GM12878 (cell line): ENCODE results near the gene ELP1. TPM values are rescaled to one million over a fixed set of nuclear protein-coding genes. Genes with fewer than 3 reads are reported as not detected.

ENCODE experiments used
- ATAC-seq: fragments of 200-7000 bp; cut with Tn5 transposase; 3 replicates; pipeline ENCODE4 v1.9.1; 2020; ENCODE audit warnings: mild to moderate bottlenecking, moderate library complexity
- BruUV-seq: library from RNA; stranded (reverse); fragments of 400-500 nt; replicated peaks from 2 replicates; lab custom pipeline; 2021; lab: Mats Ljungman, UMichigan
- CTCF ChIA-PET: fragments of 300-600 bp; sonication (Branson Sonifier 250); formaldehyde crosslinking; extraction: SDS; loops from one replicate; lab custom pipeline; 2021; ENCODE audit warnings: inconsistent platforms; lab: Yijun Ruan, JAX
- POLR2A ChIA-PET: fragments of 350-600 bp; formaldehyde crosslinking; extraction: SDS; loops from one replicate; lab custom pipeline; 2021; ENCODE audit warnings: inconsistent platforms; lab: Charles Lee
- RAD21 ChIA-PET: fragments of 300-600 bp; sonication (Branson Sonifier 250); formaldehyde crosslinking; loops from one replicate; lab custom pipeline; 2023; ENCODE audit warnings: antibody characterized with exemption; ENCODE audit not compliant: unreplicated experiment; lab: Charles Lee
- SMC1A ChIA-PET: fragments of 300-600 bp; sonication (Branson Sonifier 250); formaldehyde crosslinking; loops from one replicate; lab custom pipeline; 2023; ENCODE audit not compliant: unreplicated experiment, uncharacterized antibody; lab: Charles Lee
- DNase-seq: peaks from one replicate; pipeline ENCODE4 v3.0.0-alpha.2; 2011; ENCODE audit warnings: low read depth, low spot score
- FAIRE-seq: peaks from 3 replicates; lab custom pipeline; 2011; peaks lifted over from hg19 to GRCh38; lab: Jason Lieb, UNC
- H2AFZ ChIP-seq: 2 replicates; pipeline ENCODE4 v1.6.0; 2011; ENCODE audit warnings: low read depth, low read length, control low read depth; ENCODE audit not compliant: control insufficient read depth
- H3K27ac ChIP-seq: 2 replicates; pipeline ENCODE4 v1.5.1; 2011; ENCODE audit warnings: control low read depth; ENCODE audit not compliant: control insufficient read depth, insufficient read depth
- H3K27me3 ChIP-seq, 2 experiments: replicated peaks in 1 of 2; 2 replicates each; pipeline versions ENCODE4 v1.6.0 to v1.6.1; 2011; ENCODE audit warnings: low read length in 1 of 2; ENCODE audit not compliant: control insufficient read depth in 2 of 2, insufficient read depth in 2 of 2
- H3K36me3 ChIP-seq, 2 experiments: 2 replicates each; pipeline ENCODE4 v1.5.1; 2011; ENCODE audit warnings: low read length in 1 of 2; ENCODE audit not compliant: control insufficient read depth in 2 of 2, insufficient read depth in 2 of 2
- H3K4me1 ChIP-seq: 2 replicates; pipeline ENCODE4 v1.6.1; 2011; ENCODE audit warnings: mild to moderate bottlenecking, low read length, moderate library complexity, mixed read lengths; ENCODE audit not compliant: control insufficient read depth, insufficient read depth
- H3K4me2 ChIP-seq: 2 replicates; pipeline ENCODE4 v1.6.0; 2011; ENCODE audit warnings: control low read depth; ENCODE audit not compliant: control insufficient read depth, insufficient read depth
- H3K4me3 ChIP-seq: fragments of 200-600 bp; sonication (generic); 2 replicates; pipeline ENCODE4 v1.5.1; 2016
- H3K79me2 ChIP-seq: 2 replicates; pipeline ENCODE4 v1.6.0; 2011; ENCODE audit warnings: low read length; ENCODE audit not compliant: control insufficient read depth, insufficient read depth
- H3K9ac ChIP-seq: 2 replicates; pipeline ENCODE4 v1.8.0; 2011; ENCODE audit warnings: low read length, control low read depth, mixed read lengths; ENCODE audit not compliant: control insufficient read depth, insufficient read depth
- H3K9me3 ChIP-seq: replicated peaks from 3 replicates; pipeline ENCODE4 v1.5.1; 2011; ENCODE audit warnings: mild to moderate bottlenecking, low read length; ENCODE audit not compliant: control insufficient read depth, insufficient read depth
- H4K20me1 ChIP-seq: 2 replicates; pipeline ENCODE4 v1.6.0; 2011; ENCODE audit not compliant: control insufficient read depth, insufficient read depth
- BHLHE40 ChIP-seq, 2 experiments: fragments of 450-650 bp in 1 of 2; IDR thresholded peaks; 2 replicates each; pipeline ENCODE4 v1.6.1; 2011 to 2017; ENCODE audit warnings: low read depth in 2 of 2, borderline replicate concordance in 1 of 2, improper control_type of control experiment in 1 of 2, low read length in 1 of 2, mild to moderate bottlenecking in 1 of 2
- CEBPB ChIP-seq, 2 experiments: fragments of 150-350 bp in 1 of 2; IDR thresholded peaks; 2 replicates each; pipeline ENCODE4 v1.6.1; 2012 to 2014; ENCODE audit warnings: low read depth in 2 of 2, low read length in 2 of 2, borderline replicate concordance in 1 of 2, inconsistent platforms in 1 of 2
- MYB ChIP-seq: fragments of 150-350 bp; IDR thresholded peaks from 2 replicates; pipeline ENCODE4 v1.6.1; 2014; ENCODE audit warnings: mild to moderate bottlenecking, low read depth, low read length, borderline replicate concordance
- NFYA ChIP-seq: IDR thresholded peaks from 2 replicates; pipeline ENCODE4 v1.6.1; 2011; ENCODE audit warnings: low read depth, mild to moderate bottlenecking, low read length, improper control_type of control experiment, borderline replicate concordance
- POLR2AphosphoS2 ChIP-seq: IDR thresholded peaks from 2 replicates; pipeline ENCODE4 v1.6.1; 2011; ENCODE audit warnings: low read depth, mild to moderate bottlenecking, low read length, improper control_type of control experiment, moderate library complexity
- POLR2AphosphoS5 ChIP-seq: IDR thresholded peaks from 2 replicates; pipeline ENCODE4 v1.6.1; 2011; ENCODE audit warnings: mild to moderate bottlenecking, low read length, inconsistent platforms
- RAD51 ChIP-seq: fragments of 450-650 bp; IDR thresholded peaks from 2 replicates; pipeline ENCODE4 v1.6.1; 2016; ENCODE audit warnings: moderate library complexity, mild to moderate bottlenecking, inconsistent platforms
- RCOR1 ChIP-seq: conservative IDR thresholded peaks from 2 replicates; pipeline ENCODE4 v1.6.1; 2012; ENCODE audit warnings: low read depth, low read length, improper control_type of control experiment
- RUNX3 ChIP-seq: IDR thresholded peaks from 2 replicates; pipeline ENCODE4 v1.6.1; 2012; ENCODE audit warnings: low read length, inconsistent platforms
- SIN3A ChIP-seq: IDR thresholded peaks from 2 replicates; pipeline ENCODE4 v1.6.1; 2012; ENCODE audit warnings: low read depth, low read length, improper control_type of control experiment
- STAT3 ChIP-seq: IDR thresholded peaks from 2 replicates; pipeline ENCODE4 v1.6.1; 2011; ENCODE audit warnings: low read depth, low read length, improper control_type of control experiment
- SUPT20H ChIP-seq: IDR thresholded peaks from 2 replicates; pipeline ENCODE4 v1.6.1; 2011; ENCODE audit warnings: low read depth, mild to moderate bottlenecking, low read length, moderate library complexity, borderline replicate concordance; ENCODE audit not compliant: control insufficient read depth
- TBL1XR1 ChIP-seq: IDR thresholded peaks from 2 replicates; pipeline ENCODE4 v1.6.1; 2012; ENCODE audit warnings: low read depth, low read length, improper control_type of control experiment
- WGBS: methylation state at CpG from one replicate; pipeline ENCODE4 v1.1.6; 2016; ENCODE audit warnings: low lambda C conversion rate; ENCODE audit not compliant: insufficient replicate concordance, insufficient coverage; ENCODE audit errors: missing lambda C conversion rate; 5-methylcytosine and 5-hydroxymethylcytosine counted together
- in situ Hi-C: fragments of 300-500 bp; cut with MboI; formaldehyde crosslinking; loops from 9 replicates; pipeline ENCODE4 v1.14.3; 2018; ENCODE audit warnings: mixed read lengths
- intact Hi-C: fragments of 100-400 bp; cut with micrococcal nuclease; formaldehyde crosslinking; loops from one replicate; pipeline ENCODE4 v1.14.2; 2022; ENCODE audit not compliant: unreplicated experiment
- polyA plus RNA-seq, 11 experiments: library from polyadenylated mRNA; depleted of rRNA in 4 of 11; unstranded in 6 of 11; stranded (reverse) in 5 of 11; fragments of >200 nt; fragmentation: Nextera tagmentation in 4 of 11; fragmentation: Illumina TruSeq in 1 of 11; extraction: Ambion mirVana in 4 of 11; extraction: Trizol in 1 of 11; gene quantifications; 1 replicate in 1 of 11; 2 replicates in 10 of 11; pipeline versions ENCODE4 v1.2.1 to v1.2.3, GENCODE V29; 2011 to 2016; ENCODE audit warnings: inconsistent platforms in 2 of 11, missing spikeins in 2 of 11, low read depth in 1 of 11
- total RNA-seq, 4 experiments: library from RNA; depleted of rRNA in 3 of 4; stranded (reverse); fragments of >200 nt in 3 of 4; fragmentation: Illumina TruSeq in 1 of 4; extraction: Trizol in 1 of 4; gene quantifications; 2 replicates each; pipeline versions ENCODE4 v1.2.1 to v1.2.3, GENCODE V29; 2013 to 2021
- TF ChIP-seq, protein P1 (sequence below): fragments of 450-650 bp; formaldehyde crosslinking; IDR thresholded peaks from 2 replicates; pipeline ENCODE4 v1.4.0; 2020; ENCODE audit warnings: mild to moderate bottlenecking, moderate library complexity
- TF ChIP-seq, protein P2 (sequence below): fragments of 450-650 bp; formaldehyde crosslinking; IDR thresholded peaks from 2 replicates; pipeline ENCODE4 v1.4.0; 2022; ENCODE audit warnings: mild to moderate bottlenecking, moderate library complexity

Gene ELP1
- total and polyA plus RNA-seq, 10 of the 15 experiments (the other 5 are each of a cell fraction or from before 2014, with no cell fraction given), result 9.7 to 29.9 (median 26.0) TPM

DNA sequence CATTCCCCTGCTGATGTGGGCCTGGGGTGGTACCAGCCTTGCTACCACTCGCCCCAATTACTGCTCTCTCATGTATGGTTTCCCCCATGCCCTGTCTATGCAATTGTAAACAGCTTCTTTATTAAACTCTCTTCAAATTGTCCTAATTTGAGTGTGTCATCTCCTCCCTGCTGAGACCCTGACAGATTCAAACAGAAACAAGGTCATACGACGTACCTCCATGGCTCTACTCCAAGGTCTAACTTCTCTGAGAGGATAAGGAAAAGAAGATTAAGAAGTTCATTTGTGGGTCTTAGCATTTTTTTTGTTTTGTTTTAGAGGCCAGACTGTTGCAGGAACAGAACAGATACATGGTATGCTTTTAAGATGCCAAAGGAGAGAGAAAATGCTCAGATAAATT lies 38.3 kb upstream of the ELP1 start:
- TF ChIP-seq, protein P1, sequence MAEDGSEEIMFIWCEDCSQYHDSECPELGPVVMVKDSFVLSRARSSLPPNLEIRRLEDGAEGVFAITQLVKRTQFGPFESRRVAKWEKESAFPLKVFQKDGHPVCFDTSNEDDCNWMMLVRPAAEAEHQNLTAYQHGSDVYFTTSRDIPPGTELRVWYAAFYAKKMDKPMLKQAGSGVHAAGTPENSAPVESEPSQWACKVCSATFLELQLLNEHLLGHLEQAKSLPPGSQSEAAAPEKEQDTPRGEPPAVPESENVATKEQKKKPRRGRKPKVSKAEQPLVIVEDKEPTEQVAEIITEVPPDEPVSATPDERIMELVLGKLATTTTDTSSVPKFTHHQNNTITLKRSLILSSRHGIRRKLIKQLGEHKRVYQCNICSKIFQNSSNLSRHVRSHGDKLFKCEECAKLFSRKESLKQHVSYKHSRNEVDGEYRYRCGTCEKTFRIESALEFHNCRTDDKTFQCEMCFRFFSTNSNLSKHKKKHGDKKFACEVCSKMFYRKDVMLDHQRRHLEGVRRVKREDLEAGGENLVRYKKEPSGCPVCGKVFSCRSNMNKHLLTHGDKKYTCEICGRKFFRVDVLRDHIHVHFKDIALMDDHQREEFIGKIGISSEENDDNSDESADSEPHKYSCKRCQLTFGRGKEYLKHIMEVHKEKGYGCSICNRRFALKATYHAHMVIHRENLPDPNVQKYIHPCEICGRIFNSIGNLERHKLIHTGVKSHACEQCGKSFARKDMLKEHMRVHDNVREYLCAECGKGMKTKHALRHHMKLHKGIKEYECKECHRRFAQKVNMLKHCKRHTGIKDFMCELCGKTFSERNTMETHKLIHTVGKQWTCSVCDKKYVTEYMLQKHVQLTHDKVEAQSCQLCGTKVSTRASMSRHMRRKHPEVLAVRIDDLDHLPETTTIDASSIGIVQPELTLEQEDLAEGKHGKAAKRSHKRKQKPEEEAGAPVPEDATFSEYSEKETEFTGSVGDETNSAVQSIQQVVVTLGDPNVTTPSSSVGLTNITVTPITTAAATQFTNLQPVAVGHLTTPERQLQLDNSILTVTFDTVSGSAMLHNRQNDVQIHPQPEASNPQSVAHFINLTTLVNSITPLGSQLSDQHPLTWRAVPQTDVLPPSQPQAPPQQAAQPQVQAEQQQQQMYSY (CRISPR knock-in tag), result no peak
- TF ChIP-seq SUPT20H (no peak), POLR2AphosphoS5 (no peak), TBL1XR1 (no peak), RAD51 (no peak), POLR2AphosphoS2 (no peak), MYB (no peak), CEBPB (IDR thresholded peaks at IDR 0.05; ENCODE audit: borderline replicate concordance in 1 of 2, low read depth in 2 of 2, low read length in 2 of 2) (no peak), STAT3 (no peak), RUNX3 (no peak), SIN3A (no peak), NFYA (no peak), RCOR1 (no peak), BHLHE40 (IDR thresholded peaks at IDR 0.05; ENCODE audit: borderline replicate concordance in 1 of 2, low read depth in 2 of 2, low read length in 1 of 2) (no peak)
- TF ChIP-seq, protein P2, sequence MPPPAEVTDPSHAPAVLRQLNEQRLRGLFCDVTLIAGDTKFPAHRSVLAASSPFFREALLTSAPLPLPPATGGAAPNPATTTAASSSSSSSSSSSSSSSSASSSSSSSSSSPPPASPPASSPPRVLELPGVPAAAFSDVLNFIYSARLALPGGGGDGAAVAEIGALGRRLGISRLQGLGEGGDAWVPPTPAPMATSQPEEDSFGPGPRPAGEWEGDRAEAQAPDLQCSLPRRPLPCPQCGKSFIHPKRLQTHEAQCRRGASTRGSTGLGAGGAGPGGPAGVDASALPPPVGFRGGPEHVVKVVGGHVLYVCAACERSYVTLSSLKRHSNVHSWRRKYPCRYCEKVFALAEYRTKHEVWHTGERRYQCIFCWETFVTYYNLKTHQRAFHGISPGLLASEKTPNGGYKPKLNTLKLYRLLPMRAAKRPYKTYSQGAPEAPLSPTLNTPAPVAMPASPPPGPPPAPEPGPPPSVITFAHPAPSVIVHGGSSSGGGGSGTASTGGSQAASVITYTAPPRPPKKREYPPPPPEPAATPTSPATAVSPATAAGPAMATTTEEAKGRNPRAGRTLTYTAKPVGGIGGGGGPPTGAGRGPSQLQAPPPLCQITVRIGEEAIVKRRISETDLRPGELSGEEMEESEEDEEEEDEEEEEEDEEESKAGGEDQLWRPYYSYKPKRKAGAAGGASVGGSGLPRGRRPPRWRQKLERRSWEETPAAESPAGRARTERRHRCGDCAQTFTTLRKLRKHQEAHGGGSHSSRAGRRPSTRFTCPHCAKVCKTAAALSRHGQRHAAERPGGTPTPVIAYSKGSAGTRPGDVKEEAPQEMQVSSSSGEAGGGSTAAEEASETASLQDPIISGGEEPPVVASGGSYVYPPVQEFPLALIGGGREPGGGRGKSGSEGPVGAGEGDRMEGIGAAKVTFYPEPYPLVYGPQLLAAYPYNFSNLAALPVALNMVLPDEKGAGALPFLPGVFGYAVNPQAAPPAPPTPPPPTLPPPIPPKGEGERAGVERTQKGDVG (CRISPR knock-in tag), result no peak
- intact Hi-C loops (no loop called here), in situ Hi-C loops (no loop called here)
- CTCF ChIA-PET, result no interaction called here
- H3K27ac ChIP-seq, result no peak overlapping the region
- no peak overlapping the region for H2AFZ ChIP-seq
- SMC1A ChIA-PET, result no interaction called here
- H3K4me1 ChIP-seq, result no peaks in the 10 kb centered on the region
- ATAC-seq (no peak), DNase-seq (no peak), FAIRE-seq (no peak)
- H3K4me2 ChIP-seq, result no peak overlapping the region
- no TSS peak for BruUV-seq
- no peak overlapping the region for H3K9ac ChIP-seq
- no peaks in the 10 kb centered on the region; a peak in 1 of 4 replicates for H3K36me3 ChIP-seq
- H4K20me1 ChIP-seq, result no peaks in the 10 kb centered on the region
- POLR2A ChIA-PET, result no interaction called here
- RAD21 ChIA-PET, result no interaction called here
- no peaks in the 10 kb centered on the region for H3K79me2 ChIP-seq
- 97% methylated on average over 3 of the region's 3 CpGs for WGBS
- no peak overlapping the region for H3K4me3 ChIP-seq
- no peaks in the 10 kb centered on the region for H3K27me3 ChIP-seq
- no peaks in the 10 kb centered on the region; the same call in 2 of the 3 replicates for H3K9me3 ChIP-seq
